GM12878 (cell line): Measurements from ENCODE around the gene CHPF2. TPM values are rescaled to one million over a fixed set of nuclear protein-coding genes. Genes with fewer than 3 reads are reported as not detected.

Source experiments
- ATAC-seq: fragments of 200-7000 bp; cut with Tn5 transposase; 3 replicates; pipeline ENCODE4 v1.9.1; 2020; ENCODE audit warnings: mild to moderate bottlenecking, moderate library complexity
- BruUV-seq: library from RNA; stranded (reverse); fragments of 400-500 nt; replicated peaks from 2 replicates; lab custom pipeline; 2021; lab: Mats Ljungman, UMichigan
- CTCF ChIA-PET: fragments of 300-600 bp; sonication (Branson Sonifier 250); formaldehyde crosslinking; extraction: SDS; loops from one replicate; lab custom pipeline; 2021; ENCODE audit warnings: inconsistent platforms; lab: Yijun Ruan, JAX
- POLR2A ChIA-PET: fragments of 350-600 bp; formaldehyde crosslinking; extraction: SDS; loops from one replicate; lab custom pipeline; 2021; ENCODE audit warnings: inconsistent platforms; lab: Charles Lee
- RAD21 ChIA-PET: fragments of 300-600 bp; sonication (Branson Sonifier 250); formaldehyde crosslinking; loops from one replicate; lab custom pipeline; 2023; ENCODE audit warnings: antibody characterized with exemption; ENCODE audit not compliant: unreplicated experiment; lab: Charles Lee
- SMC1A ChIA-PET: fragments of 300-600 bp; sonication (Branson Sonifier 250); formaldehyde crosslinking; loops from one replicate; lab custom pipeline; 2023; ENCODE audit not compliant: unreplicated experiment, uncharacterized antibody; lab: Charles Lee
- DNase-seq: peaks from one replicate; pipeline ENCODE4 v3.0.0-alpha.2; 2011; ENCODE audit warnings: low read depth, low spot score
- FAIRE-seq: peaks from 3 replicates; lab custom pipeline; 2011; peaks lifted over from hg19 to GRCh38; lab: Jason Lieb, UNC
- H2AFZ ChIP-seq: 2 replicates; pipeline ENCODE4 v1.6.0; 2011; ENCODE audit warnings: low read depth, low read length, control low read depth; ENCODE audit not compliant: control insufficient read depth
- H3K27ac ChIP-seq: 2 replicates; pipeline ENCODE4 v1.5.1; 2011; ENCODE audit warnings: control low read depth; ENCODE audit not compliant: control insufficient read depth, insufficient read depth
- H3K27me3 ChIP-seq, 2 experiments: replicated peaks in 1 of 2; 2 replicates each; pipeline versions ENCODE4 v1.6.0 to v1.6.1; 2011; ENCODE audit warnings: low read length in 1 of 2; ENCODE audit not compliant: control insufficient read depth in 2 of 2, insufficient read depth in 2 of 2
- H3K36me3 ChIP-seq, 2 experiments: 2 replicates each; pipeline ENCODE4 v1.5.1; 2011; ENCODE audit warnings: low read length in 1 of 2; ENCODE audit not compliant: control insufficient read depth in 2 of 2, insufficient read depth in 2 of 2
- H3K4me1 ChIP-seq: 2 replicates; pipeline ENCODE4 v1.6.1; 2011; ENCODE audit warnings: mild to moderate bottlenecking, low read length, moderate library complexity, mixed read lengths; ENCODE audit not compliant: control insufficient read depth, insufficient read depth
- H3K4me2 ChIP-seq: 2 replicates; pipeline ENCODE4 v1.6.0; 2011; ENCODE audit warnings: control low read depth; ENCODE audit not compliant: control insufficient read depth, insufficient read depth
- H3K4me3 ChIP-seq: fragments of 200-600 bp; sonication (generic); 2 replicates; pipeline ENCODE4 v1.5.1; 2016
- H3K79me2 ChIP-seq: 2 replicates; pipeline ENCODE4 v1.6.0; 2011; ENCODE audit warnings: low read length; ENCODE audit not compliant: control insufficient read depth, insufficient read depth
- H3K9ac ChIP-seq: 2 replicates; pipeline ENCODE4 v1.8.0; 2011; ENCODE audit warnings: low read length, control low read depth, mixed read lengths; ENCODE audit not compliant: control insufficient read depth, insufficient read depth
- H3K9me3 ChIP-seq: replicated peaks from 3 replicates; pipeline ENCODE4 v1.5.1; 2011; ENCODE audit warnings: mild to moderate bottlenecking, low read length; ENCODE audit not compliant: control insufficient read depth, insufficient read depth
- H4K20me1 ChIP-seq: 2 replicates; pipeline ENCODE4 v1.6.0; 2011; ENCODE audit not compliant: control insufficient read depth, insufficient read depth
- ATF7 ChIP-seq: fragments of 450-650 bp; IDR thresholded peaks from 2 replicates; pipeline ENCODE4 v1.6.1; 2016; ENCODE audit warnings: low read depth, mild to moderate bottlenecking
- FOXK2 ChIP-seq: fragments of 450-650 bp; IDR thresholded peaks from 2 replicates; pipeline ENCODE4 v1.6.1; 2017; ENCODE audit warnings: mild to moderate bottlenecking, moderate library complexity
- JUNB ChIP-seq: IDR thresholded peaks from 2 replicates; pipeline ENCODE4 v1.6.1; 2016; ENCODE audit warnings: antibody characterized with exemption, mild to moderate bottlenecking
- MYB ChIP-seq: fragments of 150-350 bp; IDR thresholded peaks from 2 replicates; pipeline ENCODE4 v1.6.1; 2014; ENCODE audit warnings: mild to moderate bottlenecking, low read depth, low read length, borderline replicate concordance
- NKRF ChIP-seq: fragments of 450-650 bp; conservative IDR thresholded peaks from 2 replicates; pipeline ENCODE4 v1.6.1; 2017; ENCODE audit warnings: mild to moderate bottlenecking, moderate library complexity
- POLR2A ChIP-seq: IDR thresholded peaks from 2 replicates; pipeline ENCODE4 v1.6.1; 2011; ENCODE audit warnings: low read depth, mild to moderate bottlenecking, low read length
- RAD21 ChIP-seq: IDR thresholded peaks from 2 replicates; pipeline ENCODE4 v1.6.1; 2011; ENCODE audit warnings: mild to moderate bottlenecking, low read depth, low read length, moderate library complexity; ENCODE audit not compliant: insufficient read depth
- SIN3A ChIP-seq: IDR thresholded peaks from 2 replicates; pipeline ENCODE4 v1.6.1; 2012; ENCODE audit warnings: low read depth, low read length, improper control_type of control experiment
- SREBF1 ChIP-seq: IDR thresholded peaks from 2 replicates; pipeline ENCODE4 v1.6.1; 2012; ENCODE audit warnings: mild to moderate bottlenecking, low read length
- SUZ12 ChIP-seq: fragments of 200-600 bp; sonication (generic); IDR thresholded peaks from one replicate; pipeline ENCODE4 v1.6.1; 2018; ENCODE audit warnings: antibody characterized with exemption, mild to moderate bottlenecking; ENCODE audit not compliant: unreplicated experiment
- ZBTB40 ChIP-seq: fragments of 450-650 bp; IDR thresholded peaks from 2 replicates; pipeline ENCODE4 v1.6.1; 2016; ENCODE audit warnings: mild to moderate bottlenecking, moderate library complexity, borderline replicate concordance
- ZZZ3 ChIP-seq: IDR thresholded peaks from 2 replicates; pipeline ENCODE4 v1.6.1; 2011; ENCODE audit warnings: low read depth; ENCODE audit not compliant: control insufficient read depth, insufficient read length
- WGBS: methylation state at CpG from one replicate; pipeline ENCODE4 v1.1.6; 2016; ENCODE audit warnings: low lambda C conversion rate; ENCODE audit not compliant: insufficient replicate concordance, insufficient coverage; ENCODE audit errors: missing lambda C conversion rate; 5-methylcytosine and 5-hydroxymethylcytosine counted together
- in situ Hi-C: fragments of 300-500 bp; cut with MboI; formaldehyde crosslinking; loops from 9 replicates; pipeline ENCODE4 v1.14.3; 2018; ENCODE audit warnings: mixed read lengths
- intact Hi-C: fragments of 100-400 bp; cut with micrococcal nuclease; formaldehyde crosslinking; loops from one replicate; pipeline ENCODE4 v1.14.2; 2022; ENCODE audit not compliant: unreplicated experiment
- polyA plus RNA-seq, 11 experiments: library from polyadenylated mRNA; depleted of rRNA in 4 of 11; unstranded in 6 of 11; stranded (reverse) in 5 of 11; fragments of >200 nt; fragmentation: Nextera tagmentation in 4 of 11; fragmentation: Illumina TruSeq in 1 of 11; extraction: Ambion mirVana in 4 of 11; extraction: Trizol in 1 of 11; gene quantifications; 1 replicate in 1 of 11; 2 replicates in 10 of 11; pipeline versions ENCODE4 v1.2.1 to v1.2.3, GENCODE V29; 2011 to 2016; ENCODE audit warnings: inconsistent platforms in 2 of 11, missing spikeins in 2 of 11, low read depth in 1 of 11
- total RNA-seq, 4 experiments: library from RNA; depleted of rRNA in 3 of 4; stranded (reverse); fragments of >200 nt in 3 of 4; fragmentation: Illumina TruSeq in 1 of 4; extraction: Trizol in 1 of 4; gene quantifications; 2 replicates each; pipeline versions ENCODE4 v1.2.1 to v1.2.3, GENCODE V29; 2013 to 2021

Gene CHPF2
- total and polyA plus RNA-seq, 10 of the 15 experiments (the other 5 are each of a cell fraction or from before 2014, with no cell fraction given), result 0.23 to 33.1 (median 11.5) TPM

DNA sequence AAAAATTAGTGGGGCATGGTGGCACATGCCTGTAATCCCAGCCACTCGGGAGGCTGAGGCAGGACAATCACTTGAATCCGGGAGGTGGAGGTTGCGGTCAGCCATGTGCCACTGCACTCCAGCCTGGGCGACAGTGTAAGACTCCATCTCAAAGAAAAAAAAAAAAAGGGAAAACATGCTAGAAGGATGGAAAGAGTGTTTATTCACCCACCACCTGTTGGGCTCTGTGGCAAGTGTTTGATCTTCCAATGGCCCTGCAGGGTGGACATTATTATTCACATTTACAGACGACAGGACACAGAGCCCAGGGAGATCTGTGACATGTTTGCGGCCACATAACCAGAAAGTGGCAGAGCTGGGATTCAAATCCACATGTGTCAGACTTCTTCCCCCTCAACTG is 49.4 kb downstream of the CHPF2 start (continued):
- TF ChIP-seq ZBTB40 (no peak), NKRF (no peak), MYB (no peak), SUZ12 (no peak)

- H3K4me1 ChIP-seq, result no peaks in the 10 kb centered on the region
- DNase-seq (no peak), FAIRE-seq (no peak), ATAC-seq (no peak)
- H3K4me3 ChIP-seq, result no peak overlapping the region
- TF ChIP-seq JUNB (no peak), FOXK2 (no peak), ZZZ3 (no peak), SREBF1 (no peak), RAD21 (no peak), POLR2A (no peak), ATF7 (no peak), SIN3A (no peak)
- peaks cover 2 to 4% of the 10 kb centered on the region in 2 experiments; a peak in 3 of 4 replicates for H3K27me3 ChIP-seq
- no peak overlapping the region for H3K4me2 ChIP-seq
- intact Hi-C loops, result no loop called here
- no peak overlapping the region for H3K9ac ChIP-seq
- POLR2A ChIA-PET, result no interaction called here
- no peaks in the 10 kb centered on the region for H4K20me1 ChIP-seq
- no peaks in the 10 kb centered on the region for H3K79me2 ChIP-seq
- RAD21 ChIA-PET, result no interaction called here
- H3K36me3 ChIP-seq, result no peaks in the 10 kb centered on the region
- H2AFZ ChIP-seq, result no peak overlapping the region
- in situ Hi-C loops, result no loop called here
- H3K9me3 ChIP-seq, result no peaks in the 10 kb centered on the region
- WGBS, result 45% methylated on average over 8 of the region's 8 CpGs
- no peak overlapping the region for H3K27ac ChIP-seq
- CTCF ChIA-PET, result interaction anchor here (1.3 to 1.9 kb wide), 2 partner anchors 69 to 477 kb away, joined by 4 read pairs; no protein-coding TSS in a partner anchor
- SMC1A ChIA-PET, result no interaction called here
- no TSS peak for BruUV-seq
Measured at GRCh38 chr7:151282111-151282510, 49.8 kb downstream of the CHPF2 start.
